Neural cell (in vitro differentiated cells): Measurements from ENCODE around the gene PTER.

ENCODE experiments used
- CTCF ChIP-seq: fragments of 450-650 bp; IDR thresholded peaks from 2 replicates; pipeline ENCODE4 v1.5.1; 2014; ENCODE audit warnings: antibody characterized with exemption, mild to moderate bottlenecking, moderate library complexity; ENCODE audit not compliant: poor library complexity, severe bottlenecking
- EZH2 ChIP-seq: fragments of 200-600, 300-800 bp; shearing (Covaris generic), sonication (generic); IDR thresholded peaks from 2 replicates; pipeline ENCODE4 v1.6.1; 2014; ENCODE audit warnings: antibody characterized with exemption, low read length, borderline replicate concordance, mild to moderate bottlenecking; ENCODE audit not compliant: insufficient read depth, poor library complexity, severe bottlenecking
- POLR2AphosphoS5 ChIP-seq: IDR thresholded peaks from 2 replicates; pipeline ENCODE4 v1.6.1; 2012
- REST ChIP-seq: IDR thresholded peaks from 2 replicates; pipeline ENCODE4 v1.6.1; 2012; ENCODE audit warnings: borderline replicate concordance

- TF ChIP-seq CTCF (no peak), EZH2 (no peak), POLR2AphosphoS5 (no peak), REST (no peak)
Observed at GRCh38 chr10:16408379-16408778, 28.4 kb upstream of the PTER start.
